HG03439 (cell line): ENCODE results near the gene TMEM255A.
"Not testable (repeated sequence)": the region's sequence is repeated elsewhere in the genome, so short reads cannot be mapped to it uniquely, and the experiment has no call there.

Experiments used
- ATAC-seq: cut with Tn5 transposase; IDR thresholded peaks from one replicate; pipeline ENCODE4 v1.9.1; 2021; ENCODE audit warnings: mild to moderate bottlenecking, moderate library complexity; ENCODE audit not compliant: unreplicated experiment

The TMEM255A gene

GRCh38 chrX:120310861-120311726, at the start of gene TMEM255A:
Gene TMEM255A (minus strand): TSS chrX:120311461. CDS start chrX:120311309, 152 bp downstream.
- no peak for ATAC-seq

DNA sequence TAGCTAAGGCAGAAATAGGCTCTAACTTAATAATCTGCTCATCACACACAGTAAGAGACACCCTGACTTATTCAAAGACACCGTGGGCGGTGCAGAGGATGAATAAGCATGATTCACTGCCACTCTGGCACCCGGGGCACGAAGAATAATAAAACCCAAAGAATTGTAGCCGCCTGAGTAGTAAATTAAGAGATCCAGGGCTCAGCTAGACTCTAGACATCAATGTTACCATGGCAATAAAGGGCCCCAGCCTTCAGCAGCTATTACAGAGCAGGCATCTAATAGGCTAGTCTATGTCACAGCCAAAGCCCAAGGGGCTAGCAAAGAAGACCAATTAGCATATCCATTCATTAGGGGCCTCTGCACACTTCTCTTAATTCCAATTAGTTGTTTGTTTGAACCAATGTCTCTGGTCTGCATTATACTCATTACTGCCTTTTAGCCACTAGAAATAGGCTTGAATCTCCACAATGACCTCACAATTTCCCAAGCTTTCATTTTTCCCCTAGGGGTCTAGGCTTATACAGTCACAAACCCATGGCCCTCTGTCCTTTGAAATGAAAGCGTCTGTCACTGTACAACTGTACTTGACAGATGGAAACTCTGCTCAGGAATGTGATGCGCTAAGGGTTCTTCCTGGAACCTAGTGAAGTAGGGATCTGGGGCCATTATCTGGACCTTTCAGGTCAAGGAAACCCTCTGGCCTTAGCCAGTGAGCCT, 47.6 kb upstream of the TMEM255A start:
- ATAC-seq: no peak

DNA sequence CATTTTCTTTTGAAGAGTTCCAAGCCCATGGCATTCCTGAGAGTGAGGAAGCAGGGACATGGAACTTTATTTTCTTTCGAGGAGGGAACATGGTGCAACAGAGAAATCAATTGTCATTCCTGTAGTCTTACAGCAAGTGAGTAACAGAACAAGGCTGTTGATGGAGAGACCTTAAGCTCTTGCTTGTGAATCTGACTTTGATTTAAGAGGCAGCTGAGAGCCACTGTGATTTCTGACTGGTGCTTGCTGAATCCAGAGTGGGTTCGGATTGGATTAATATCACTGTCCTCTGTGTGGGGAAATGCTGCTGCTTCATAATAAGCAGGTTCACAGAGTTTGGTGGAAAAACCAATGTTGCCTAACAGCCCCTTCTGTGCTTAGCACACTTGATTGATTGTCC, 45.9 kb upstream of the TMEM255A start:
- ATAC-seq: no peak

- no peak for ATAC-seq
Observed at GRCh38 chrX:120356084-120356483, 44.8 kb upstream of the TMEM255A start.

DNA sequence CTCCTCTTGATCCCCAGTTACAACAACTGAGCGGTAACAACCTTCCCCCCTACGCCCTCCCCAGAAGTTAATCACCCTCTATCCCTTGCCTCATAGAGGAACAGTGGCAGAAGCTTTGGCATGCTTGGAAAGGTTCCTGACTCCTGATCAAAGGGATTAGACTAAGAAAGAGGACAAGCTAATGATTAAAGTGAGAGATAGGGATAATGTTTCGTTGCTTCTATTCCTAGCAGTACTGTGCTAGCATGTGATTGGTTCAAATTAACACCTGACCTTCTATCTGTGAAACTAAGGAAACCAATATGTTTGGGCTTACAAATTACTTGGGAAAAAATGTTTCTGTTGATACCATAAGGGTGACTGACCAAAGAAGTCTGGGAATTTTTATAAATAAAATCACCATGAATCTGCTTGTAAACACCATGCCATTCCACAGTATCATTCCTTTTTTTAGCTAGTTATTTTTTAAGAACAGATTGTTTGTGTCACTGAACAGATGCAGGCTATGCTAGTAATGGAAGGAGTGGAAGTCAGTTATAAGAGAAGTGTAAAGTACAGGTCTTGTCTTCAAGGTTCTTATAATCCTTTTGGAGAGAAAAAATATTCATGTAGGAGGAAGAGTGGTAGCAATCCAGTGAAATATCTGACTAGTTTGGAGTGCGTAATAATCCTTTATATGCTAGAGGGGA, 39.3 kb upstream of the TMEM255A start:
- ATAC-seq: no peak

DNA sequence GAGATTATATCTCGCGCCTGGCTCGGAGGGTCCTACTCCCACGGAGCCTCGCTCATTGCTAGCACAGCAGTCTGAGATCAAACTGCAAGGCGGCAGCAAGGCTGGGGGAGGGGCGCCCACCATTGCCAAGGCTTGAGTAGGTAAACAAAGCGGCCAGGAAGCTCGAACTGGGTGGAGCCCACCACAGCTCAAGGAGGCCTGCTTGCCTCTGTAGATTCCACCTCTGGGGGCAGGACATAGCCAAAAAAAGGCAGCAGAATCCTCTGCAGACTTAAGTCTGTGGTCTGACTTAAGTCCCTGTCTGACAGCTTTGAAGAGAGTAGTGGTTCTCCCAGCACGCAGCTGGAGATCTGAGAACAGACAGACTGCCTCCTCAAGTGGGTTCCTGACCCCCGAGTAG, 33.3 kb upstream of the TMEM255A start:
- ATAC-seq: not testable (repeated sequence)

DNA sequence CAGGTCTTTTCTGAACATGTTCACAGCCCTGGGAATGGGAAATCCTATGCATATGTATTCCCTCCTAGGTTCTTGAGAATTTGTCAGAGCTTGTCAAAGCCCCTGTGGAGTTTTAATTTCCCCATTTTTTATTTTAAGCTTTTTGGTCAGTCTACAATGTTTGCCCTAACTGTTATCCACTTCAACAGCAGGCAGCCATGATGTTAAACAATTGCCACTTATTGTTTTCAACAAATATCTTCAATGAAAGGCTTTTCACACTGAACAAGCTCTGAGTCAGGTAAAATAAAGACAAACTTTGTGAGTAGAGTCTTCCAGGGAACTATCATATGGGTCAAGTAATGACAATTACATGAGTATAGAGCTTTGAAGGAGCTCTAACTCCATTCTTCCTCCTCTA, 25.6 kb upstream of the TMEM255A start:
- ATAC-seq: no peak

- ATAC-seq: no peak
Observed at GRCh38 chrX:120335289-120335688, 24.0 kb upstream of the TMEM255A start.

- ATAC-seq: no peak
Observed at GRCh38 chrX:120334603-120335002, 23.3 kb upstream of the TMEM255A start.

GRCh38 chrX:120334151-120334550, 22.9 kb upstream of the TMEM255A start:
- ATAC-seq: no peak

- no peak for ATAC-seq
Observed at GRCh38 chrX:120332394-120332793, 21.1 kb upstream of the TMEM255A start.

GRCh38 chrX:120331116-120331515, 19.9 kb upstream of the TMEM255A start:
- no peak for ATAC-seq

GRCh38 chrX:120321520-120322281, 10.4 kb upstream of the TMEM255A start:
- ATAC-seq: no peak

- no peak for ATAC-seq
Observed at GRCh38 chrX:120318411-120318810, 7.2 kb upstream of the TMEM255A start.

DNA sequence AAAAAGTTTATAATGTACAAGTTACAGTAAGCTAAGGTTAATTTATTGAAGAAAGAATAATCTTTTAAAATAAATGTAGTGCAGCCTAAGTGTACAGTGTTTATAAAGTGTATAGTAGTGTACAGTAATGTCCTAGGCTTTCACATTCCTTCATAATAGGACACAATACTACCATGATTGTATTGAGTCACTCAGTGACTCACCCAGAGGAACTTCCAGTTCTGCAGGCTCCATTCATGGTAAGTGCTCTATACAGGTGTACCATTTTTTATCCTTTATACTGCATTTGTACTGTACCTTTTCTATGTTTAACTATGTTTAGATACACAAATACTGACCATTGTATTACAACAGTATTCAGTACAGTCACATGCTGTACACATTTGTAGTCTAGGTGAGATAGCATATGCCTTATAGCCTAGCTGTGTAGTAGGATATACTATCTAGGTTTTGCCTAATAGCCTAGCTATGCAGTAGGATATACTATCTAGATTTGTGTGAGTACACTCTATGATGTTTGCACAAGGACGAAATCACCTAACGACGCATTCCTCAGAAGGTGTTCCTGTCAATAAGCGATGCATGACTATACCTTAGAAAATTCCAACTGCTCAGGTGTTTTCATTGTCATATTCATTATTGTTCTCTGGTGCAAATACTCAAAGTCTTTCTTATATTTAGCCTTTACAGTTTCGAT, 5.5 kb upstream of the TMEM255A start:
- no peak for ATAC-seq

GRCh38 chrX:120315776-120316175, 4.5 kb upstream of the TMEM255A start:
- ATAC-seq: no peak

GRCh38 chrX:120311727-120312063, 434 bp upstream of the TMEM255A start:
- no peak for ATAC-seq

DNA sequence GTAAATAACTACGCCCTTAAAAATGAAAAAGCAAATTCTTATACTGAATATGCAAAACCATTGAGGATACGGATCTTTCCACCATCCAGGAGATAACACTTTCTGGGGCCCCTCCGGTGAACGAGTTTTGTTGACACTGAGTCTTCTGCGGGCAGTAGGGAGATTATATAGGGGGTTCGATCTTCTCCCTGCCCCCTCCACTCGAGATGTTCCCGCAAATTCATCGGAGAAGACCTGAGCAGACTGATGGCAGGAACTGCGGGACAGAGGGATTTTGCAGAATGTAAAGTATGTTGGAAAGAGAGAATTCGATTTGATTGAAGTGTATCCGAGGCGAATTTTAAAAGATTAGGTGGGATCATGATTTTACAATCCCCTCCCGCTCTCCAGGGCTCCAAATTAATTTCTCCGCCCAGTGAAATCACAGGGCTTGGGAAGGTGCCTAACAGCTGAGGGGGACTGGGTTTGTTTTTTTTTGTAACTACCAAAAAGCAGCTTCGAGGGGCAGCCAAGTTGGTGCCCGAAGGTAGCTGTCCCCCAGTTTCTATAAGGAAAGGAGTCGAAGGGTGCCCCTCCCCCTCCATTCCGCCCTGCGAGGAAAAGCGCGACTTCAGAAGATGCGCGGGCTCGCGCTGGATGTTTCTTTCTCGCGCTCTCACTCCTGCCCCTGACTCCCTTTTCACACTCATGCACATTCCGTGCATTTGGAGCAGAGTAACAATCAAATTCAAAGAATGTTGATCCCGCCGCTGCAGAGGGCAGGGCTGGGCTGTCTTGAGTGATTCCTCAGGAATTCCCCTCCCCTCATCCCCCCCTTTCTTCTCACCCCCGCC, 1.2 kb downstream of the TMEM255A start:
- no peak for ATAC-seq
